SK-N-SH (cell line): Measurements from ENCODE around the gene TEX19. TPM values are rescaled to one million over a fixed set of nuclear protein-coding genes. Genes with fewer than 3 reads are reported as not detected.

ENCODE experiments used
- CTCF ChIA-PET: fragments of 300-600, 350-600 bp; formaldehyde crosslinking; extraction: SDS; loops from one replicate; lab custom pipeline; 2021; lab: Yijun Ruan, JAX
- POLR2A ChIA-PET: fragments of 350-600 bp; sonication (Branson Sonifier 250); formaldehyde crosslinking; extraction: SDS; loops from one replicate; lab custom pipeline; 2020; ENCODE audit warnings: antibody characterized with exemption, inconsistent platforms; lab: Yijun Ruan, JAX
- DNase-seq: peaks from one replicate; pipeline ENCODE4 v3.0.0; 2012
- H2AFZ ChIP-seq: fragments of 200-600 bp; sonication (generic); 2 replicates; pipeline ENCODE4 v1.8.1; 2016; ENCODE audit warnings: antibody characterized with exemption, mild to moderate bottlenecking, low read depth
- H3F3A ChIP-seq: fragments of 200-600 bp; sonication (generic); replicated peaks from 2 replicates; pipeline ENCODE3; 2016; ENCODE audit warnings: antibody characterized with exemption, mild to moderate bottlenecking; ENCODE audit not compliant: insufficient read depth
- H3K27ac ChIP-seq, 2 experiments: fragments of 200-500 bp in 1 of 2; fragments of 200-600 bp in 1 of 2; sonication (Bioruptor generic) in 1 of 2; sonication (generic), shearing (Covaris generic) in 1 of 2; 2 replicates each; pipeline versions ENCODE4 v1.5.1 to v1.6.1; 2014 to 2016; ENCODE audit warnings: low read depth in 2 of 2, inconsistent platforms in 1 of 2, low read length in 1 of 2, mild to moderate bottlenecking in 1 of 2, mixed read lengths in 1 of 2
- H3K27me3 ChIP-seq: fragments of 200-600 bp; sonication (generic), shearing (Covaris generic); 2 replicates; pipeline ENCODE4 v1.6.1; 2016; ENCODE audit warnings: mixed run types; ENCODE audit not compliant: insufficient read depth
- H3K36me3 ChIP-seq, 2 experiments: fragments of 200-500 bp in 1 of 2; fragments of 200-600 bp in 1 of 2; sonication (Bioruptor generic) in 1 of 2; sonication (generic) in 1 of 2; replicated peaks in 1 of 2; 2 replicates each; pipeline versions ENCODE3 to v1.5.1; 2014 to 2016; ENCODE audit warnings: low read length in 1 of 2, mild to moderate bottlenecking in 1 of 2; ENCODE audit not compliant: insufficient read depth in 2 of 2, control insufficient read depth in 1 of 2
- H3K4me1 ChIP-seq, 2 experiments: fragments of 200-500 bp in 1 of 2; fragments of 200-600 bp in 1 of 2; sonication (Bioruptor generic) in 1 of 2; sonication (generic), shearing (Covaris generic) in 1 of 2; 2 replicates each; pipeline versions ENCODE4 v1.5.1 to v1.6.1; 2014 to 2016; ENCODE audit warnings: low read depth in 1 of 2, low read length in 1 of 2, mixed run types in 1 of 2; ENCODE audit not compliant: insufficient read depth in 2 of 2, control insufficient read depth in 1 of 2
- H3K4me2 ChIP-seq: fragments of 200-600 bp; sonication (generic), shearing (Covaris generic); 2 replicates; pipeline ENCODE4 v1.6.1; 2017; ENCODE audit warnings: mixed run types
- H3K4me3 ChIP-seq, 2 experiments: fragments of 200-500 bp in 1 of 2; fragments of 200-600 bp in 1 of 2; sonication (Bioruptor generic) in 1 of 2; sonication (generic), shearing (Covaris generic) in 1 of 2; 2 replicates each; pipeline versions ENCODE4 v1.5.1 to v1.8.1; 2014 to 2016; ENCODE audit warnings: low read depth in 2 of 2, inconsistent platforms in 1 of 2, low read length in 1 of 2, mild to moderate bottlenecking in 1 of 2, mixed read lengths in 1 of 2, moderate library complexity in 1 of 2
- H3K79me2 ChIP-seq: fragments of 200-600 bp; sonication (generic); 2 replicates; pipeline ENCODE4 v1.8.1; 2017; ENCODE audit warnings: mild to moderate bottlenecking; ENCODE audit not compliant: insufficient read depth
- H3K9ac ChIP-seq: fragments of 200-600 bp; sonication (generic); 2 replicates; pipeline ENCODE4 v1.6.1; 2017; ENCODE audit warnings: mixed run types
- H3K9me2 ChIP-seq: fragments of 200-600 bp; sonication (generic); 2 replicates; pipeline ENCODE4 v1.6.1; 2017; ENCODE audit warnings: mixed run types
- H3K9me3 ChIP-seq: fragments of 200-600 bp; sonication (generic); 2 replicates; pipeline ENCODE4 v1.6.1; 2017; ENCODE audit warnings: mixed run types, mild to moderate bottlenecking, moderate library complexity
- H4K20me1 ChIP-seq: fragments of 200-600 bp; sonication (generic); 2 replicates; pipeline ENCODE4 v1.6.1; 2017; ENCODE audit warnings: mild to moderate bottlenecking, mixed run types; ENCODE audit not compliant: insufficient read depth
- ELF1 ChIP-seq: IDR thresholded peaks from 2 replicates; pipeline ENCODE4 v1.4.0; 2012
- EP300 ChIP-seq, 2 experiments: IDR thresholded peaks; 2 replicates each; pipeline versions ENCODE4 v1.4.0 to v1.6.1; 2012; ENCODE audit warnings: borderline replicate concordance in 1 of 2, low read depth in 1 of 2, low read length in 1 of 2
- FOXM1 ChIP-seq: IDR thresholded peaks from 2 replicates; pipeline ENCODE4 v1.4.0; 2012; ENCODE audit warnings: low read depth, mild to moderate bottlenecking
- GABPA ChIP-seq: IDR thresholded peaks from 2 replicates; pipeline ENCODE4 v1.4.0; 2012; ENCODE audit warnings: low read depth, mild to moderate bottlenecking
- GATA2 ChIP-seq: sonication (generic); formaldehyde crosslinking; IDR thresholded peaks from 2 replicates; pipeline ENCODE4 v1.5.0; 2020; ENCODE audit warnings: mild to moderate bottlenecking, missing genetic modification reagents
- IRF3 ChIP-seq: fragments of 150-350 bp; IDR thresholded peaks from 2 replicates; pipeline ENCODE4 v1.6.1; 2016; ENCODE audit warnings: mild to moderate bottlenecking, low read depth, low read length
- JUND ChIP-seq: IDR thresholded peaks from 2 replicates; pipeline ENCODE4 v1.4.0; 2012
- MAX ChIP-seq: IDR thresholded peaks from 2 replicates; pipeline ENCODE4 v1.4.0; 2012; ENCODE audit warnings: low read depth
- MEF2A ChIP-seq: IDR thresholded peaks from 2 replicates; pipeline ENCODE4 v1.4.0; 2012; ENCODE audit warnings: low read depth, borderline replicate concordance
- MXI1 ChIP-seq: IDR thresholded peaks from 2 replicates; pipeline ENCODE4 v1.6.1; 2012; ENCODE audit warnings: mild to moderate bottlenecking, low read depth, low read length, improper control_type of control experiment
- NFIC ChIP-seq: IDR thresholded peaks from 2 replicates; pipeline ENCODE4 v1.4.0; 2012; ENCODE audit warnings: borderline replicate concordance
- NRF1 ChIP-seq: IDR thresholded peaks from 2 replicates; pipeline ENCODE4 v1.6.1; 2012; ENCODE audit warnings: low read depth, mild to moderate bottlenecking, low read length
- POLR2AphosphoS5 ChIP-seq: IDR thresholded peaks from 2 replicates; pipeline ENCODE4 v1.6.1; 2012; ENCODE audit warnings: low read depth, low read length
- RAD21 ChIP-seq: IDR thresholded peaks from 2 replicates; pipeline ENCODE4 v1.6.1; 2012; ENCODE audit warnings: mild to moderate bottlenecking, low read length
- RCOR1 ChIP-seq: fragments of 150-350 bp; IDR thresholded peaks from 2 replicates; pipeline ENCODE4 v1.6.1; 2017; ENCODE audit warnings: antibody characterized with exemption, low read length
- RFX5 ChIP-seq: IDR thresholded peaks from 2 replicates; pipeline ENCODE4 v1.6.1; 2012; ENCODE audit warnings: mild to moderate bottlenecking, improper control_type of control experiment, low read length
- SIN3A ChIP-seq: IDR thresholded peaks from 2 replicates; pipeline ENCODE4 v1.6.1; 2012; ENCODE audit warnings: low read depth, mild to moderate bottlenecking, low read length, moderate library complexity, borderline replicate concordance
- SMC3 ChIP-seq: IDR thresholded peaks from 2 replicates; pipeline ENCODE4 v1.6.1; 2012; ENCODE audit warnings: low read depth, low read length, improper control_type of control experiment
- TEAD4 ChIP-seq: IDR thresholded peaks from 2 replicates; pipeline ENCODE4 v1.4.0; 2012; ENCODE audit warnings: mild to moderate bottlenecking, borderline replicate concordance; ENCODE audit not compliant: insufficient read depth
- USF1 ChIP-seq: IDR thresholded peaks from 2 replicates; pipeline ENCODE4 v1.4.0; 2012; ENCODE audit warnings: low read depth, borderline replicate concordance
- USF2 ChIP-seq: fragments of 150-350 bp; IDR thresholded peaks from 2 replicates; pipeline ENCODE4 v1.6.1; 2017; ENCODE audit warnings: antibody characterized with exemption, low read length, low read depth, borderline replicate concordance
- YY1 ChIP-seq: IDR thresholded peaks from 2 replicates; pipeline ENCODE4 v1.4.0; 2012; ENCODE audit warnings: low read depth, mild to moderate bottlenecking
- WGBS: methylation state at CpG from one replicate; pipeline ENCODE4 v1.1.6; 2017; ENCODE audit warnings: low lambda C conversion rate; 5-methylcytosine and 5-hydroxymethylcytosine counted together
- polyA plus RNA-seq, 3 experiments: library from polyadenylated mRNA; depleted of rRNA; stranded (reverse); fragments of >200 nt; gene quantifications; 2 replicates each; pipeline ENCODE4 v1.2.3, GENCODE V29; 2012
- TF ChIP-seq, protein P1 (sequence below): IDR thresholded peaks from 2 replicates; pipeline ENCODE4; 2012

TEX19 gene
- polyA plus RNA-seq, 1 of the 3 experiments (the other 2 are of a cell fraction) = 0.10 TPM

GRCh38 chr17:82397449-82398335, 38.6 kb downstream of the TEX19 start:
- no peak for DNase-seq
- ChIA-PET CTCF (interaction anchor here (1.1 to 5.5 kb wide), 8 partner anchors 10 to 67 kb away, joined by 3 to 45 read pairs (median 10); no protein-coding TSS in a partner anchor), POLR2A (no interaction called here)
- Histone ChIP-seq H3K36me3 (peaks cover 5% of the 10 kb centered on the region in 2 experiments), H3K9me3 (no peaks in the 10 kb centered on the region), H3K9me2 (no peaks in the 10 kb centered on the region), H3K27ac (no peak overlapping the region), H3K27me3 (no peaks in the 10 kb centered on the region), H3F3A (peaks cover 11% of the 10 kb centered on the region), H3K4me2 (no peak overlapping the region), H3K4me3 (no peak overlapping the region), H3K4me1 (peaks cover 9 to 35% of the 10 kb centered on the region in 2 experiments; a peak in 3 of 4 replicates), H3K9ac (no peak overlapping the region), H4K20me1 (no peaks in the 10 kb centered on the region), H2AFZ (no peak overlapping the region), H3K79me2 (no peaks in the 10 kb centered on the region)
- WGBS = 89% methylated on average over 25 of the region's 38 CpGs
- TF ChIP-seq GABPA (no peak), MXI1 (no peak)
- TF ChIP-seq, protein P1, sequence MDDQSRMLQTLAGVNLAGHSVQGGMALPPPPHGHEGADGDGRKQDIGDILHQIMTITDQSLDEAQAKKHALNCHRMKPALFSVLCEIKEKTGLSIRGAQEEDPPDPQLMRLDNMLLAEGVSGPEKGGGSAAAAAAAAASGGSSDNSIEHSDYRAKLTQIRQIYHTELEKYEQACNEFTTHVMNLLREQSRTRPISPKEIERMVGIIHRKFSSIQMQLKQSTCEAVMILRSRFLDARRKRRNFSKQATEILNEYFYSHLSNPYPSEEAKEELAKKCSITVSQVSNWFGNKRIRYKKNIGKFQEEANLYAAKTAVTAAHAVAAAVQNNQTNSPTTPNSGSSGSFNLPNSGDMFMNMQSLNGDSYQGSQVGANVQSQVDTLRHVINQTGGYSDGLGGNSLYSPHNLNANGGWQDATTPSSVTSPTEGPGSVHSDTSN = no peak

- no peaks in the 10 kb centered on the region for H3K27me3 ChIP-seq
- ChIA-PET POLR2A (interaction anchor here (0.7 to 1.2 kb wide), 3 partner anchors 13 to 116 kb away, joined by 3 to 4 read pairs (median 4); no protein-coding TSS in a partner anchor), CTCF (interaction anchor here (0.8 to 5.5 kb wide), 20 partner anchors 9 to 163 kb away, joined by 3 to 45 read pairs (median 5); partner anchors contain the start of gene UTS2R)
- H3K79me2 ChIP-seq = no peaks in the 10 kb centered on the region
- H3K9me3 ChIP-seq = no peaks in the 10 kb centered on the region
- peak overlapping the region; percentile 11 to 84; a peak in 3 of 4 replicates for H3K27ac ChIP-seq
- H3K36me3 ChIP-seq = peaks cover 2 to 5% of the 10 kb centered on the region in 2 experiments
- WGBS = 28% methylated on average over 12 of the region's 13 CpGs
- H3F3A ChIP-seq = peaks cover 11% of the 10 kb centered on the region
- no peak overlapping the region for H3K9ac ChIP-seq
- no peaks in the 10 kb centered on the region for H4K20me1 ChIP-seq
- no peak overlapping the region for H3K4me3 ChIP-seq
- H3K4me1 ChIP-seq = peaks cover 9 to 35% of the 10 kb centered on the region in 2 experiments; a peak in 3 of 4 replicates
- H2AFZ ChIP-seq = no peak overlapping the region
- H3K4me2 ChIP-seq = peak overlapping the region; percentile 4; the same call in 1 of the 2 replicates
- DNase-seq = peak; percentile 97
- no peaks in the 10 kb centered on the region for H3K9me2 ChIP-seq
- TF ChIP-seq POLR2AphosphoS5 = peak; percentile 78
- TF ChIP-seq RFX5 = no peak
- peak in 1 of 2 experiments; percentile 59; a peak in 2 of 4 replicates for TF ChIP-seq EP300 (IDR thresholded peaks at IDR 0.05; ENCODE audit: borderline replicate concordance in 1 of 2, low read depth in 1 of 2, low read length in 1 of 2)
- TF ChIP-seq IRF3 = no peak
- peak; percentile 80 for TF ChIP-seq NFIC
- TF ChIP-seq MAX = peak; percentile 88
- TF ChIP-seq TEAD4 = no peak
- TF ChIP-seq GATA2 (CRISPR knock-in tag) = no peak
- TF ChIP-seq JUND = no peak; the same call in 1 of the 2 replicates
- TF ChIP-seq GABPA = no peak
- peak; percentile 68; the same call in 1 of the 2 replicates for TF ChIP-seq SIN3A
- TF ChIP-seq RCOR1 = peak; percentile 87
- no peak for TF ChIP-seq RAD21
- TF ChIP-seq YY1 = no peak
- 0 out of 2 replicates have a peak, but pooled peaks have one; percentile 30 for TF ChIP-seq ELF1
- no peak for TF ChIP-seq MEF2A
- no peak for TF ChIP-seq NRF1
- no peak for TF ChIP-seq FOXM1
- peak; percentile 39; the same call in 1 of the 2 replicates for TF ChIP-seq USF2
- no peak for TF ChIP-seq USF1
- no peak for TF ChIP-seq SMC3
- peak; percentile 98 for TF ChIP-seq MXI1
These were observed 40.0 kb downstream of the TEX19 start for GRCh38 chr17:82399041-82399441.
